GM19463 (cell line): ENCODE measurements around the gene PUS10.

ENCODE experiments used
- ATAC-seq: cut with Tn5 transposase; IDR thresholded peaks from one replicate; pipeline ENCODE4 v1.9.1; 2021; ENCODE audit warnings: mild to moderate bottlenecking, moderate library complexity; ENCODE audit not compliant: unreplicated experiment

The PUS10 gene

DNA sequence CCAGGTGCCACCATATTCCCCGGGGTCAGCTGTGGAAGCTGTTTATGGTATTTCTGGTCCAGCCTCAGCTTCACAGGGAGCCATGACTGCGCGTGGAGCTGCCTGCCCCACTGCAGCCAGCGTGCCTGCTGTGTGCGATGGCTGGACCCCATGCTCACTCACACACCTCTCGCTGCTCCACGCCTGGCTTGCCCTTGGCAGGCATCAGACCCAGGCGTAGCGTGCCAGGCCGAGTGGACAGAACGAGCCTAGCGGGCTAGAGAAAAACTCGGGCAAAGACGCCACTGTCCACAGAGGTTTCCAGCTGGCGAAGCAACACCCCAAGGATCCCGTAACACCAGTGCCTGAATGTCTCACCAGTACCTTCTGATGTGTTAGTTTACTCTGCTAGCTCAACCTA is 43.4 kb downstream of the PUS10 start:
- ATAC-seq, result no peak

DNA sequence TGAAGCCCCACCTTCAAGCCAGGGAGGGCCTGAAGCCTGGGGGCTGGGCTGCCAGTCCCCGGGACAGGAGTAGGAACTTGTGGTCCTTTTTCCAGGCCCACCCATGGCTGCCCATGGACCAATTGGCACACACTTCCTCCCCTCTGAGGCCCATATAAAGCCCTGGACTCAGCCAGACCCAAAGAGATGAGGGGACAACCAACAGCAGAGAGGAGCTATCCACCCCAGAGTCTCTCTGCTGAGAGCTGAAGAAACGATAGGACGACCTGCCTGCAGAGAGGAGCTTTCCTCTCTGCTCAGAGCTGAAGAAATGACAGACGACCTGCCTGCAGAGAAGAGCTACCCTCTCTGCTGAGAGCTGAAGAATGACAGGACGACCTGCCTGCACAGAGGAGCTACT is 44.4 kb downstream of the PUS10 start:
- no peak for ATAC-seq

DNA sequence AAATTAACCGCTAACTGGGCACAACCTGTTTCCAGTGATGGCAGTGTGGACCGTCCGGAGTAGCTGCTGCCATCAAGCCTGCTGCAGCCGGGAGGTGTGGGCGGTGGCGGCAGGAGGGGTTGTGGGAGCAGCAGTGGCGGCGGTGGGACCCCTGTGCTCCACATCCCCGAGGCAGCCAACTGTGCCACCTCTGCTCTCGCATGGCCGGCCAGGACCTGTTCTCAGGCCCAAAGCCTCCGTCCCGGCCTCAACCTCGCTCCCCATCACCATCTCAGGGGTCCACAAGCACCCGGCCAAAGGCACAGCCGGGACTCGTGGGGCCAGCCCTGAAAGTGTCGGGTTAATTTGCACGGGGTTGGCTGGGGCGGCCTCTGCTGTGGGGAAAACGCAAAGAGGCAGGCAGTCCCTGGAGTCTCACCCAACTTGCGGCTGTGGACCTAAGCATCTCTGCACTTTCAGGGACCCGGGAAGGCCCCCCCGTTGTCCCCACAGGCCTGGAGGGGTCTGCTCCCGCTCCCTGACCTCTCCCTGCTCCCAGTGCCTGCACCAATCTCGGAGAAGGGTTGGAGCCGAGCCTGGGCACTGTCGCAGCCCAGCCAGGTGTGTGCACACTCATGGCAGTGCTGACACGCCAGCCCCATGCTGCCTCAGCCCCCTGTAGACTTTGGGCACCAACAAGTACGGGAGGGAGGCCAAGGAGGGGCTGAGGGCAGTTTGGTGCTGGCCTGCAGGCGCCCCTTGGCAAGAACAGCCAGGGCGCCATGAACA is 45.0 kb downstream of the PUS10 start:
- ATAC-seq, result no peak

DNA sequence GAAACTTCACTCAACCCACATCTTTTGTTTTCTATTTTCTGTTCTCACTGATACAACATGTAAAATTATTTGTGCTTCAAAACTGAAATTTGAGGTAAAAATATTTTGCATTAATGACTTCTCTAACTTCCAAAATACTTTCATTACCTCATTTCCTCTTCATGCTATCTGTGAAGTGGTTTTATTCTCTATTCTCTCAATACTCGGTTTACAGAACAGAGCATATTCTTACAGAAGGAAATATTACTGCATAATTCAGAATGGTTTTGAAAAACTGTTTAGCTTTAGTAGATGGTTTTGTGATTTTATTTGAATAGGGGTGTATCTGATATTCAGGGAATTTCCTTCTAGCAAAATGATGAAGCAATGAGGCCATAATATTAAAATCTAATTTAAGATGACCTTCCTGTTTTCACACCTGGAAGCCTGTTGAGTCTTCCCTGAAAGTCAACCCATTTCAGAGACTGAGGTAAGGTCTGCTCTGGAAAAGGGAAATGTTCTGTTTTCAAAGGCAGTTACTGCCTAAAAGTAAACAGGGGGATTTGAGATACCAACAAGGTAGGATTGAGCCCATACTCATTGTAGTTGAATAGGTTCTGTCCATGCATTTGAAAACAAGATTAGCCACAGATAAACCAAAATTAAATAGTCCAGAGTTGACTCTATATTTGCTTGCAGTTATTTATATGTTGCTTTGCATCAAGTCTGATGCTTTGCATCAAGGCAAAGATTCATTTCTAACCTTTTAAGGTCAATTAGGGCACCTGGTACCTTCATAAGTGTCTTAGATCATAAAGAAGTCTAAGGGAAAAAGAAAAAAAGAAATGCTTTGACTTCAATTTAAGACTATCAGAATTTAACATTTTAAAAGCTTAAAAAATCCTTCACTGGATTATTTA is 51.3 kb downstream of the PUS10 start:
- ATAC-seq, result peak; percentile 78

DNA sequence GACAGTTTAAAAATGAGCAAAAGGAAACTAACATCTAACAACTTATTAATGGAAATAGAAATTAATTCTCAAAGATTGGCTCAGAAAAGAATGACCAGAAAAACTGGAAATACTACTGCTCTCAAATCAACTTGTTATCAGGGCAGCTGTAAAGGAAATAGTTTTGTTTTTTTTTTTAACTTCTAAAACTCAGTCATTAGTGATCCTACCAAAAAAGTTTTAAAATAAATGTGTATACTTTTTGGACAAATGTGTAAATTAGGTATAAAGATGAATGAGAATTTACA is 52.6 kb downstream of the PUS10 start:
- no peak for ATAC-seq

DNA sequence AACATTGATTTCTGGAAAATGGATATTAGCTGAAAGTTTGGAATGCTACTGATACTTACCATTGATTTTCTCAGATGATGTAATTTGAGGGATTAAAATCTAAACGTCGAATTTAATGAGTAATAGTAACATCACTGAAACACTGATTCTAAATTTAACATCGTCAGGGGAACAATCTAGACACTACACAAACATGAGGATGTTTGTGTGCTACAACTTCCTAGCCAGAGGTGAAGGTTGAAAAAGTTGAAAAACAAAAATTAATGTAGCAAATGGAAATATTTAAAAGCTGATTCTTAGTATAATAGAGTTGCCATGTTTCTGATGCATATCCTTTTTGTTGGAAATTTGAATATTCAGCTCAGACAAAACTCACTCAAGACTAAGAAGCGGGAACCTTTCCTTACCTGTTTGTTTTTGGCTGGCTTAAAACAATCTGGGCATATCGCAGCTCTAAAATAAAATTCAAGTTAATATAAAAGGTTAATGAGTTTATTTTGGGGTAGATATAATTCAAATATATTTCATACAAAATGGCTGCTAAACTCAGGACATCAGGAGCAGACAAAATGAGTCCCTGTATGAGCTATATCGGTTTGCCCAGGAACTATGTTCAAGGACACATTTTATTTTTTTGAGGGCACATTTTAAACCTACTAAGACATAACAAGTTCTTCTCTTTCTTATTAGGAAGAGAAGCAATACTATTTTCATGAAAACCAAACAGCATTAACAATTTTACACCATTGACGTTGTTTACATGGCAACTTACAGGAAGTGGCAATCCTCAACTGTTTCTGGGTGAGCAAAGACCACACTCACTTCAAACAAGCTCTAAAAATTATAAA is 53.2 kb downstream of the PUS10 start:
- no peak for ATAC-seq

DNA sequence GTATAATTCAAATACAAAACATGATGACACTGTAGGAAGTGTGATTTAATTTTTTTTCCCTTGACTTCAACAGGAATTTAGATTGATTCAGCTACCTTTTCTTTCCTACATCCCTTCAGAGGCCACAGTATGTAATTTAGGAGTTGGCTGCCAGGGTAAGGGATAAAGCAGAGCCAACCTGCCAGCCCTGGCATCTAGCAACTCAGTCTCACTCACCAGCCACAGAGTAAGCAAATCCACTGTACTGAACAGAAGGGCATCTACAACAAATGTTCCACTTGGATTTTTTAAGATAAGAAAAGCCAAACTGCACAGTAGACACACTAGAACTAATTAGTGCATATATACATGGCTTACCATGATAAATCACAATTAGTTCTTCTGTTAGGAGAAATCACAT is 54.9 kb downstream of the PUS10 start:
- no peak for ATAC-seq

DNA sequence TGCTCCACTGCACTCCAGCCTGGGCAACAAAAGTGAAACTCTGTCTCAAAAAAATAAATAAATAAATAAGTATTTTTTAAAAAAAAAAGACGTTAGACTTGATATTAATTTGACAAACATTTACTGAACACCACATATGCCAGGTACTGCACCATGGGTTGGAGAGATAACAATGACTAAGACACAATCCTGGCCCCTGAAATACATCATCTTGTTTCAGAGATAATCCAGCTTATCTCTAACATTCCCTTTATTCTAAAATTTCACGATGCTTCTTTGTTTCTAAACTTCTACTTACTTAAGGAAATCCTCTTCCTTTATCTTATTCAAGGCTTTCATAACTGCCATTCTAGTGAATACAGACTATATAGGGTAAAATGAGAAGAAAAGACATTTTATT is 55.5 kb downstream of the PUS10 start:
- ATAC-seq, result no peak

DNA sequence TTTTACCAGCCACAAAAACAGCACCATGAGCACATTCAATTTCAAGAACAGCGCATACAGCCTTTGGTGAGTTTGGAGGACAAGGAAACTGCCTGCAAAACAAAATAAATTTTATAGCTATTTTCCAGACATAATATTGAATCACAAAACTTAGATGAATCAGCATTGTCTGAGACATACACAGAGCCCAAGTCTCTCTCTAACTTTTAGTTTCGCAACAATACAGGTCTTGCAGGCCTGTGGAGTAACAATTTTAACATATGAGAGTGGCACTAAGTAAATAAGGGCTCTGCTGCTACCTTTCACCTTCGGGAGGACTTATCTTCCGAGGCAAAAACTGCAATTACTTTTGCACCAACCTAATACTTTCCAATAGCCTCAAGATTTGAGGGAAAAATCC is 56.6 kb downstream of the PUS10 start:
- no peak for ATAC-seq

DNA sequence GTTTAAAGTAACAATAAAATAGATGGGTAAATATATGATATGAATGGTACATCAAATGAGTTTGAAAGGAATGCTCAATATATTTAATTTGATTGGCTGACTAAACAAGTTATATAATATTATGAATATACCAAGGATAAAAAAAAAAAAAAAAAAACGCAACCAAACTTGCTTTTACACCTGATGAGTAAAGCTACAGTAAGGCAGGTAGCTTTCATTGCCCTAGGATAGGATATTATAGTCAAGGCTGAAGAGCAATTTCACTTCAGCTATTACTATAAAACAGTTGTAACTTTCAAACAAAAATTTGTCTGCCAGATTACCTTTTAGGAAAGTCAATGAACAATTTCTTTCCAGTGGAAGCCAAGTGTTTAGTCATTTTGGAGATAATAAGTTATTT is 57.3 kb downstream of the PUS10 start:
- no peak for ATAC-seq

DNA sequence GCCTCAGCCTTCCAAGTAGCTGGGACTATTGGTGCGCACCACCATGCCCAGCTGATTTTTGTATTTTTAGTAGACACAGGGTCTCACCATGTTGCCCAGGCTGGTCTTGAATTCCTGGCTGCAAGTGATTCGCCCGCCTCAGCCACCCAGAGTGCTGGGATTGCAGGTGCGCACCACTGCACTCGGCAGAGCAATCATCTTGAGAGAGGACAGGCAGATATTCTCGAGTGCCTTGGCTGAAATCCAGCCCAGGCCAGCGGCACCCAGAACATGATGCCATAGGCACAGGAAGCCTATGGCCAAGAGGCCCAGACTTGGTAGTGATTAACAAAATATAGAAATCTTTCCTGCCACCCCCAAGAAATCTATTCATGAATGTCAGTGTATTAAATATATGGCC is 58.6 kb downstream of the PUS10 start:
- no peak for ATAC-seq

DNA sequence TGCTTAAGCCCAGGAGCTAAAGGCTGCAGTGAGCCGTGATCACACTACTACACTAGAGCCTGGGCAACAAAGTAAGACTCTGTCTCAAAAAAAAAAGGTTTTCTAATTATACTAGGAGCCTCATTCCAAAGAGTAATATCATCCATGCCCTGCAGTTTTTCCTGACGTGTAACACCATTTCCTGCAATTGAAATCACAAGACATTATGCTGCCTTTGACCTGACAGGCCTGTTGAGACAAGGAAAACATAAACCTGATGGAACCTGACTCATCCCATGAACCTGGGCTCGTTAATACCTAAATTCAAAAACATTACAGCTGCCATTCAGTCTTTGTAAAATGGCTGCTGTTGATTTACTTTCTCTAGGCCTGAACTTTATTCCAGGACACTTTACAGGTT is 59.3 kb downstream of the PUS10 start:
- ATAC-seq, result no peak

DNA sequence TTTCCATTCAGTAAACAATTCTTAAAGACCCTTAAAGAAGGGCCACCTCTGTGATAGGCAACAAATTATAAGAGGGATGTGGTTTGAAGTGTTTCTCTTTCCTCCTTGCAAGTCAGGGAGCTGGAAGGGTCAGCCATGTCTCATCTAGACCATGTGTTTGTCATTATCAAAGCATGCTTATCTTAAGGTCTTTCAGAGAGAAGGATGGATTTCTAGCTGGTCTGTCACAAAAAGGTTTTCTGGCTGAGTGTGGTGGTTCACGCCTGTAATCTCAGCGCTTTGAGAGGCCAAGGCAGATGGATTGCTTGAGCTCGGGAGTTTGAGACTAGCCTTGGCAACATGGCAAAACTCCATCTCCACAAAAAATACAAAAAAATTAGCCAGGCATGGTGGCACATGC is 59.7 kb downstream of the PUS10 start:
- ATAC-seq, result no peak

DNA sequence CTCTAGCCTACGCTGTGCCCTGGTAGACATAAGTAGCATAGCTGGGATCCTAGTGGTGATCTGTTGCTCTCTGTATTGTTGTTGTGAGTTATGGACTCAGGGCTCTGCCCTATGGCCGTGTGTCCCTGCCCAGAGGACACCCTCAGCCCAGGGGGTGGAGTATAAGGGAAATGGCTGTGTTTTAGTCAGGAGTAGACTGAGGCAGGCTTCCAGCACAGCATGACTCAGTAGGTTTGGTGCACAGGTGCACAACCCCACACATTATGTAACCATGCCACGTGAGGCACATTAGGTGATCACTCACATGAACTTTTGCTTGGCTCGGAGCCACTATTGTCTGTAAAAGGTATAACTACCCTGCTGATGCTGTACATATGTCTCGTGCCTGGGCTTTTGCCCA is 60.4 kb downstream of the PUS10 start:
- ATAC-seq, result no peak

DNA sequence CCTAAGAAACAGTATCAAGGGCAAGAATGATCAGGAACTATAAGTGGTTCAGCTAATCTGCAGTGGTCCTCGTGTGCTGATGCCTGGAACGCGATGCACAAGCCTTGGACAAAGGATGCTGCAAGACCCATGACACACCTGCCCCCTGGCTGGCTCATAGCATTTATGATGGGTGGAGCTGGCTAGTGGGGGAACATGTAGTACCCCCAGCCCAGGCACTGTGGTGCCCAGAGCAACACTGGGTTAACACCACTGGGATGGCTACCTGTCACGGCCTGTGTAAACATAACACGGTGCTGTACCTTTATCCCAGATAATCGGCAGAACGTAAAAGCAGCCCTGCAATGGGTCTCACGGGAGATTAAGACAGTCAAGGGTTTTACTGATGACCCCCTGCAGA is 60.8 kb downstream of the PUS10 start:
- ATAC-seq, result no peak

DNA sequence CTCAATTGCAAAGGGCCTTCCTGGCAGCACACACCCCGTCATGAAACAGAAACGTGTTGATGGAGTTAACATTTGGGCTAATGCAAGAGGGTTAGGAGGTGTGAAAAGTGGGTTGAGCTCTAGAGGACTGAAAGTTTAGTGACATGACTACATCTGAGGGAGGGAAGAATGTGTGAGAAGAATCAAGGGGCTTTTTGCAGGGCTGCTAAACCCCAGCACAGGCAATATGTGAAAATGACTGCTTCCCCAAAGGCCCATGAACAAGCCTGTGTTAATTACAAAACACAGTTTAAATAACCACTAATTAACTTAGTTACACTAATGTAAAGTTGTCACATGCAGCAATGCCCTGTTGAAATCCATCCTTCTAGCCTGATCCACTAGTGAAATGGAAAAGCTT is 63.9 kb downstream of the PUS10 start:
- ATAC-seq, result peak; percentile 78

DNA sequence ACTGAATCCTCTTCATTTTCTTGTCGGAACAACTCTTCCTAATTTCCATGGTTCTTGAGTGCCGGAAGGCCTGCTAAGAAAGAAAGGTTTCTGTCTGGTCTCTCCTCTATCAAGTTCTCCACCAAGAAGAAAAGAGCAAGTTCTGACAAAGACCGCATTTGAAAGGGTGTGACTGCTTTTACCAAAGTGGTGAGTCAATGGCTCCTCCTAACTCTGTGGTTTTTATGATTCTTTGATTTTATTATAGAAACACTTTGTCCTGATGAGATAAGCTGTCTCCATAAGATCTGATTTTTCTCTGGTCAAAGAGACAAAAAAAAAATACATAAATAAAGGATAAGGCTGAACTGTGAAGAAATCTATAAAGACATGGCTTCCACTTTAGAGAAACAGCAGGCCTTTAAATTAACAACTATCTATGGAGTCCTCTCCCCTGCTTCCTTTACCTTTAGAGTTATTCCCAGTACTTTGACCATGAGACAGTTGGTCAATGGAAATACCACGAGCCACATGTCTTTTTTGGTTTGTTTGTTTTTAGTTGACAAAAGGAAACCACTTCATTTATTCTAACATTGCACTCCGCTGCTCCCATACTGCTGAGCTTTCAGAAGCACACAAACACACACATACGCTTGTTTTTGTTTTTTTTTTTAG is 69.0 kb downstream of the PUS10 start:
- ATAC-seq, result no peak

DNA sequence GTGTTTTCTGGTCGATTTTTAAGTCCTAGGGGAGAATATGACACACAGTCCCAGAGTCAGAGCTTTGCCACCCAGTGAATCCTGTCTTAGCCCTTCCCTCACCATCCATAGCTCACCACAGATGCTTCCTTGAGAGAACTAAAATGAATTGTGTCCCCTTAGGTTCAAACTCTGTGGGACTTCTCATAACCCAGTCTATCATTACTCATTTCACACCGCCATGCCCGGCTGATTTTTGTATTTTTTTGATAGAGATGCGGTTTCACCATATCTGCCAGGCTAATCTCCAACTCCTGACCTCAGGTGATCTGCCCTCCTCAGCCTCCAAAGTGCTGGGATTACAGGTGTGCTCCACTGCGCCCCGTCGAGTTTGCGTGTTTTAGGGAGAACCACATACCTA is 69.9 kb downstream of the PUS10 start:
- no peak for ATAC-seq

DNA sequence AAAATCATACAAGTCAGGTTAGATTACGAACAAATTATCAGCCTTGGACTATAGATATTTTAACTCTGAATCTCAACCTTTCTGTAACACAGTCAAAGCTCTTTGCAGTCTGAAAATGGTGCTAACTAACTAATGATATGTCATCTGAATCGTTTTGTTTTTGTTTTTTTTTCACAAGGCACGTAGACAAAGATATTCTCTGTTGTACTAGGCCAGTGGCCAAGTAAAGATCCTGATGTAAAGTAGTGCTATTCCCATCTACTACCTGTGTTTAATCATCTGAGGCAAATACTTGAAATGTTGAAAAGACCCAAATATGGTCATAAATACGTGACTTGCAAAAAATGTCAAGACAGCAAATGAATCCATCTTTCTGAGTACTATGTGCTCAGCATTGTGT is 71.0 kb downstream of the PUS10 start:
- ATAC-seq, result no peak

DNA sequence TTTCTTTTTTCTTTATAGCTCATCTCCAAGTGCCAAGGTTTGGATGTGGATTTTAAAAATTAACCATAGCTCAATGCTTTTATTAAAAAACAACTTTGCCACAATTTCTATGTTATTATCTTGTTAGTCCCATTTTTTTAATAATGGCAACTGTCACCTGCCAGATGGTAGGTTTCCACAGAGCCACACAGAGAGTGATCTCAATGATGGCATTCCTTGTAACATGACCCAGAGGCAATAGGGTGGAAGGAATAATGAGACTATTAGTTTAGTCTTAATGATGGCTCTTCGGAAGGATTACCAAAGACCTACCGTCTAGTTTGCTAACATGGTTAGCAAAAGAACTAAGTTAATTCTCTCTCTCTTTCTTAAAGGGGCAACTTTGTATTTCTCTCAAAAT is 72.7 kb downstream of the PUS10 start:
- ATAC-seq, result no peak

DNA sequence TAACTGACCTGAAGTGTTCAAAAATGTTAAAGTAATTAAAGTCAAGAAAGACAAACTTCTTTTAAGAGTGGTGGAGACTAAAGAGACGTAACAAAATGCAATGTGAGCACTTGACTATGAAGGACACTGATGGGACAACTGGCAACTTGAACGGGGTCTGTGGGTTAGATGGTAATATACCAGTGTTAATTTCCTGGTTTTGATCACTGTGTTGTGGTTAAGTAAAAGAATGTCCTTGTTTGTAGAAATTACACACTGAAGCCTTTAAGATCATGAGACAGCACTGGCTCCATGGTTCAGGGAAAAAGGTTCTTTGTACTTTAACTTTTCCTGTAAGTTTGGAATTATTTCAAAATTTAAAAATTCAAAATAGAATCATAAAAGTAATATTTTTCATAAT is 78.4 kb downstream of the PUS10 start:
- ATAC-seq, result no peak
